HEK293 (cell line): ENCODE measurements around the gene CATSPERE.

ENCODE experiments used
- CTCF ChIA-PET: fragments of 350-600 bp; formaldehyde crosslinking; extraction: SDS; loops from one replicate; lab custom pipeline; 2021; ENCODE audit warnings: antibody characterized with exemption; lab: Yijun Ruan, JAX
- POLR2A ChIA-PET: fragments of 300-600 bp; formaldehyde crosslinking; extraction: SDS; loops from one replicate; lab custom pipeline; 2020; ENCODE audit warnings: antibody characterized with exemption, inconsistent platforms; lab: Yijun Ruan, JAX
- H3K27ac ChIP-seq: fragments of 200-500 bp; sonication (Bioruptor generic); 2 replicates; pipeline ENCODE4 v1.5.1; 2014; ENCODE audit warnings: low read depth, low read length, control low read depth, inconsistent platforms; ENCODE audit errors: extremely low read depth
- H3K36me3 ChIP-seq, 2 experiments: fragments of 200-500 bp in 1 of 2; sonication (Bioruptor generic) in 1 of 2; 1 replicate in 1 of 2; 2 replicates in 1 of 2; pipeline ENCODE4 v1.5.1; 2014 to 2017; ENCODE audit warnings: inconsistent platforms in 2 of 2, low read length in 2 of 2; ENCODE audit not compliant: control insufficient read depth in 2 of 2, insufficient read depth in 1 of 2
- H3K4me1 ChIP-seq: fragments of 200-500 bp; sonication (Bioruptor generic); 2 replicates; pipeline ENCODE4 v1.5.1; 2014; ENCODE audit warnings: mild to moderate bottlenecking, low read length, inconsistent platforms; ENCODE audit not compliant: control insufficient read depth, insufficient read depth
- H3K4me3 ChIP-seq: 2 replicates; pipeline ENCODE4 v1.5.1; 2011; ENCODE audit warnings: low read depth, mild to moderate bottlenecking, control low read depth, low read length, moderate library complexity
- H3K9me3 ChIP-seq: fragments of 200-500 bp; sonication (Bioruptor generic); 2 replicates; pipeline ENCODE4 v1.5.1; 2014; ENCODE audit warnings: low read depth, low read length, inconsistent platforms; ENCODE audit not compliant: control insufficient read depth, insufficient read depth
- KLF7 ChIP-seq: fragments of 450-650 bp; formaldehyde crosslinking; IDR thresholded peaks from 2 replicates; pipeline ENCODE4 v1.5.1; 2016; ENCODE audit warnings: missing biosample characterization, missing genetic modification characterization, borderline replicate concordance
- MEIS1 ChIP-seq: sonication (generic); formaldehyde crosslinking; IDR thresholded peaks from 2 replicates; pipeline ENCODE4 v1.8.1; 2022; ENCODE audit warnings: missing genetic modification reagents, mild to moderate bottlenecking, borderline replicate concordance
- PRDM1 ChIP-seq: fragments of 450-650 bp; formaldehyde crosslinking; IDR thresholded peaks from 2 replicates; pipeline ENCODE4; 2016; ENCODE audit warnings: missing biosample characterization, missing genetic modification characterization
- SALL2 ChIP-seq: fragments of 450-650 bp; formaldehyde crosslinking; IDR thresholded peaks from 2 replicates; pipeline ENCODE4 v1.5.0; 2017; ENCODE audit warnings: missing biosample characterization, mild to moderate bottlenecking, missing genetic modification characterization, borderline replicate concordance
- ZBTB20 ChIP-seq: fragments of 450-650 bp; formaldehyde crosslinking; IDR thresholded peaks from 2 replicates; pipeline ENCODE4 v1.5.1; 2016; ENCODE audit warnings: missing biosample characterization, missing genetic modification characterization
- ZNF133 ChIP-seq: fragments of 450-650 bp; formaldehyde crosslinking; IDR thresholded peaks from 2 replicates; pipeline ENCODE4 v1.5.1; 2016; ENCODE audit warnings: missing biosample characterization, missing genetic modification characterization
- ZNF146 ChIP-seq: fragments of 450-650 bp; formaldehyde crosslinking; IDR thresholded peaks from 2 replicates; pipeline ENCODE4 v1.5.1; 2016; ENCODE audit warnings: missing biosample characterization, missing genetic modification characterization
- ZNF394 ChIP-seq: fragments of 450-650 bp; formaldehyde crosslinking; IDR thresholded peaks from 2 replicates; pipeline ENCODE4 v1.5.1; 2016; ENCODE audit warnings: missing biosample characterization, missing genetic modification characterization, mild to moderate bottlenecking, moderate library complexity, borderline replicate concordance
- ZNF426 ChIP-seq: fragments of 450-650 bp; formaldehyde crosslinking; IDR thresholded peaks from 2 replicates; pipeline ENCODE4 v1.5.1; 2017; ENCODE audit warnings: missing biosample characterization, missing genetic modification characterization, mild to moderate bottlenecking, inconsistent platforms, moderate library complexity
- ZNF529 ChIP-seq: fragments of 450-650 bp; formaldehyde crosslinking; IDR thresholded peaks from 2 replicates; pipeline ENCODE4 v1.5.1; 2017; ENCODE audit warnings: missing genetic modification characterization, missing biosample characterization; ENCODE audit not compliant: insufficient replicate concordance
- ZNF629 ChIP-seq: fragments of 450-650 bp; formaldehyde crosslinking; IDR thresholded peaks from 2 replicates; pipeline ENCODE4 v1.5.1; 2017; ENCODE audit warnings: missing biosample characterization, missing genetic modification characterization
- ZNF660 ChIP-seq: fragments of 450-650 bp; IDR thresholded peaks from 2 replicates; pipeline ENCODE4 v1.5.1; 2018; ENCODE audit warnings: missing biosample characterization, mild to moderate bottlenecking, missing genetic modification characterization
- ZNF677 ChIP-seq: fragments of 450-650 bp; IDR thresholded peaks from 2 replicates; pipeline ENCODE4 v1.5.0; 2018; ENCODE audit warnings: missing biosample characterization, mild to moderate bottlenecking, missing genetic modification characterization, moderate library complexity
- ZNF707 ChIP-seq: fragments of 450-650 bp; formaldehyde crosslinking; IDR thresholded peaks from 2 replicates; pipeline ENCODE4 v1.5.1; 2016; ENCODE audit warnings: missing biosample characterization, missing genetic modification characterization
- ZSCAN16 ChIP-seq: fragments of 450-650 bp; formaldehyde crosslinking; IDR thresholded peaks from 2 replicates; pipeline ENCODE4 v1.5.1; 2016; ENCODE audit warnings: missing biosample characterization, missing genetic modification characterization
- ZSCAN30 ChIP-seq: fragments of 450-650 bp; IDR thresholded peaks from 2 replicates; pipeline ENCODE4 v1.5.1; 2018; ENCODE audit warnings: missing biosample characterization, mild to moderate bottlenecking, missing genetic modification characterization, moderate library complexity
- TF ChIP-seq, protein P1 (sequence below): fragments of 450-650 bp; formaldehyde crosslinking; IDR thresholded peaks from 2 replicates; pipeline ENCODE4 v1.5.1; 2016; ENCODE audit warnings: missing biosample characterization, missing genetic modification characterization
- TF ChIP-seq, protein P2 (sequence below): fragments of 450-650 bp; formaldehyde crosslinking; IDR thresholded peaks from 2 replicates; pipeline ENCODE4 v1.5.1; 2016; ENCODE audit warnings: missing biosample characterization, missing genetic modification characterization
- TF ChIP-seq, protein P3 (sequence below): fragments of 450-650 bp; formaldehyde crosslinking; IDR thresholded peaks from 2 replicates; pipeline ENCODE4 v1.5.1; 2016; ENCODE audit warnings: missing biosample characterization, missing genetic modification characterization
- TF ChIP-seq, protein P4 (sequence below): IDR thresholded peaks from 2 replicates; pipeline ENCODE4 v1.6.1; 2011; ENCODE audit warnings: mild to moderate bottlenecking, low read depth, low read length, borderline replicate concordance
- TF ChIP-seq, protein P5 (sequence below): fragments of 450-650 bp; formaldehyde crosslinking; IDR thresholded peaks from 2 replicates; pipeline ENCODE4 v1.5.1; 2017; ENCODE audit warnings: missing biosample characterization, missing genetic modification characterization

Gene CATSPERE

DNA sequence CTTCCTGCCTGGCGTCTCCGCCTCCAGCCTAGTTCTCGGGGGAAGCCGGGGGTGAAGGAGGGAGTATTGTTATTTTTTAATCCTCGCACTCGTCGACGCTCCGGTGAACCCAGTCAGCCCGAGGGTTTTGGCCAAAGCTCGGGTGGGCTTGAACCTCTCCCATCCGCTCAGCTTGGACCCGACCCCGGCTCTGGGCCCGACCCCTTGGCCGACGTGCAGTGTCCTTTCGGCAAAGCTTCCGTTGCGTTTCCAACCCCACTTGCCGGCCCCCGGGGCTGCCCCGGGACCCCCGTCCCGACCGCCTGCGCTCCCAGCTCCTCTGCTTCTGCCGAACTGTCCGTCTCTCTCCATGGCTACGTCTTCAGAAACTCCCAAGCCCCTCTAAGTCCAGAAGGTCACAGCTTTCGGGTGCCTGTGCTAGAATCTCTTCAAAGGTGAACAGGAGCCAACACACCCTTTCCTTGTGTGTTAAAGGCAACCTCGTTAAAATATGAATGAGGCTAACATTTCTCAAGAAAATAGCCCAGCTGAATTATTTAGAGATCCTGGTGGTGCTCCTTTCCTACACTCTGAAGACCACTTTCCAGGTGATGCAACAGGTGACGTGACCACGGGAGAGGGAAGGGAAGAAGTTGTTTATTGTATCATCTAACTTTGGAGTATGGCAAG is 192.5 kb downstream of the CATSPERE start (continued):
- TF ChIP-seq, protein P1, sequence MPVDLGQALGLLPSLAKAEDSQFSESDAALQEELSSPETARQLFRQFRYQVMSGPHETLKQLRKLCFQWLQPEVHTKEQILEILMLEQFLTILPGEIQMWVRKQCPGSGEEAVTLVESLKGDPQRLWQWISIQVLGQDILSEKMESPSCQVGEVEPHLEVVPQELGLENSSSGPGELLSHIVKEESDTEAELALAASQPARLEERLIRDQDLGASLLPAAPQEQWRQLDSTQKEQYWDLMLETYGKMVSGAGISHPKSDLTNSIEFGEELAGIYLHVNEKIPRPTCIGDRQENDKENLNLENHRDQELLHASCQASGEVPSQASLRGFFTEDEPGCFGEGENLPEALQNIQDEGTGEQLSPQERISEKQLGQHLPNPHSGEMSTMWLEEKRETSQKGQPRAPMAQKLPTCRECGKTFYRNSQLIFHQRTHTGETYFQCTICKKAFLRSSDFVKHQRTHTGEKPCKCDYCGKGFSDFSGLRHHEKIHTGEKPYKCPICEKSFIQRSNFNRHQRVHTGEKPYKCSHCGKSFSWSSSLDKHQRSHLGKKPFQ = 0 out of 2 replicates have a peak, but pooled peaks have one; percentile 38
- TF ChIP-seq ZBTB20 (tag by site-specific recombination) (no peak; the same call in 1 of the 2 replicates), ZNF394 (tag by site-specific recombination) (peak; percentile 63; the same call in 1 of the 2 replicates), SALL2 (tag by site-specific recombination) (no peak), ZNF133 (tag by site-specific recombination) (no peak), ZNF529 (no peak), KLF7 (tag by site-specific recombination) (no peak), ZNF677 (tag by site-specific recombination) (peak; percentile 24; the same call in 1 of the 2 replicates)
- TF ChIP-seq, protein P2, sequence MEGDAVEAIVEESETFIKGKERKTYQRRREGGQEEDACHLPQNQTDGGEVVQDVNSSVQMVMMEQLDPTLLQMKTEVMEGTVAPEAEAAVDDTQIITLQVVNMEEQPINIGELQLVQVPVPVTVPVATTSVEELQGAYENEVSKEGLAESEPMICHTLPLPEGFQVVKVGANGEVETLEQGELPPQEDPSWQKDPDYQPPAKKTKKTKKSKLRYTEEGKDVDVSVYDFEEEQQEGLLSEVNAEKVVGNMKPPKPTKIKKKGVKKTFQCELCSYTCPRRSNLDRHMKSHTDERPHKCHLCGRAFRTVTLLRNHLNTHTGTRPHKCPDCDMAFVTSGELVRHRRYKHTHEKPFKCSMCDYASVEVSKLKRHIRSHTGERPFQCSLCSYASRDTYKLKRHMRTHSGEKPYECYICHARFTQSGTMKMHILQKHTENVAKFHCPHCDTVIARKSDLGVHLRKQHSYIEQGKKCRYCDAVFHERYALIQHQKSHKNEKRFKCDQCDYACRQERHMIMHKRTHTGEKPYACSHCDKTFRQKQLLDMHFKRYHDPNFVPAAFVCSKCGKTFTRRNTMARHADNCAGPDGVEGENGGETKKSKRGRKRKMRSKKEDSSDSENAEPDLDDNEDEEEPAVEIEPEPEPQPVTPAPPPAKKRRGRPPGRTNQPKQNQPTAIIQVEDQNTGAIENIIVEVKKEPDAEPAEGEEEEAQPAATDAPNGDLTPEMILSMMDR (tag by site-specific recombination) = no peak

DNA sequence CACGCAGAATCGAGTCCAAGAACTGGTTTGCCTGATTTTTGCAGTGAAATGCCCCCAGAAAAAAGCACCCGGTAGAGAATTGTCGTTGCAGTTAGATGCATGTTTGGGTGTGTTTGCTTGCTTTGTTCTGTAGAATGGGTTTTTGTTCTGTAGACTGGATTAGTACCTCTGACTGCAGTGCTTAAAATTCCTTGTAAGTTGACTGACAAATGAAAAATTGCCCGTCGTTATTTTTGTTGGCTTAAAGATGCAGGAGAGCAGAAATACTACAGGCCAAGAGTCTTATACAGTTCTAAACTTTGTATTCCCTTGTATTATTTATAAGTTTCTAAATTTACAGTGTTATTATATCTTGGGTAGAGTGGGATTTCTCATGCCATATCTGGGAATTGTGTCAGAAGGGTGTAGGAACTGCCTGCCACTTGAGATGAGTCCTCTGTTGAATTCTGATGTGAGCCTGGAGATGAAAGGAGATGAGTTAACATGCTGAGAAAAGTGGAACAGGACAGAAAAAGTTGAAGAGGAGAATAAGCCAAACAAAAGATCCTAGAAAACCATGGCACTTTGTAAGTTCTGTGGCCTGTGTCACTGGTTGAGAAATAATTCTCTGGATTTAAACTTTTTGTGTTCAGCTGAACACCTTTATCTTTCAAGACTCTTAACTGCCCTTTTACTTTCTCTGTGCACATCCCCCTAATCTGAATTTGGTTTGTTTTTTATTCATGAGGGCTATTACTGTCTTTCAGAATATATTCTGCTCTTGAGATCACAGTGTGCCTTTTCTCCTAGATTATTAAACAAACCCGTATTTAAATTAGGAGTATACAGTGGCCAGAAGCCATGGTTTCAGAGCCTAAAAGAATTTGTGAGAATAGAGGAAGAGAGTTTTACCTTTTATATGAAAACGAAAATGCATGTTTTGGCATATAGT is 193.3 kb downstream of the CATSPERE start:
- H3K9me3 ChIP-seq = no peaks in the 10 kb centered on the region
- peak overlapping the region; percentile 60 for H3K4me3 ChIP-seq
- peaks cover 0 to 18% of the 10 kb centered on the region in 2 experiments; a peak in 2 of 3 replicates for H3K36me3 ChIP-seq
- ChIA-PET POLR2A (interaction anchor here (0.6 to 1.2 kb wide), 5 partner anchors 10 to 212 kb away, joined by 3 to 7 read pairs (median 4); partner anchors contain the start of gene COX20), CTCF (interaction anchor here (0.8 to 1.9 kb wide), 4 partner anchors 11 to 103 kb away, joined by 3 to 6 read pairs (median 3); no protein-coding TSS in a partner anchor)
- peaks cover 11% of the 10 kb centered on the region; the same call in 1 of the 2 replicates for H3K4me1 ChIP-seq
- no peak overlapping the region; the same call in 1 of the 2 replicates for H3K27ac ChIP-seq
- TF ChIP-seq, protein P3, sequence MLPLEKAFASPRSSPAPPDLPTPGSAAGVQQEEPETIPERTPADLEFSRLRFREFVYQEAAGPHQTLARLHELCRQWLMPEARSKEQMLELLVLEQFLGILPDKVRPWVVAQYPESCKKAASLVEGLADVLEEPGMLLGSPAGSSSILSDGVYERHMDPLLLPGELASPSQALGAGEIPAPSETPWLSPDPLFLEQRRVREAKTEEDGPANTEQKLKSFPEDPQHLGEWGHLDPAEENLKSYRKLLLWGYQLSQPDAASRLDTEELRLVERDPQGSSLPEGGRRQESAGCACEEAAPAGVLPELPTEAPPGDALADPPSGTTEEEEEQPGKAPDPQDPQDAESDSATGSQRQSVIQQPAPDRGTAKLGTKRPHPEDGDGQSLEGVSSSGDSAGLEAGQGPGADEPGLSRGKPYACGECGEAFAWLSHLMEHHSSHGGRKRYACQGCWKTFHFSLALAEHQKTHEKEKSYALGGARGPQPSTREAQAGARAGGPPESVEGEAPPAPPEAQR (tag by site-specific recombination) = no peak
- TF ChIP-seq ZNF426 (tag by site-specific recombination) (no peak), ZNF660 (tag by site-specific recombination) (peak; percentile 31; the same call in 1 of the 2 replicates), PRDM1 (tag by site-specific recombination) (peak; percentile 89), ZNF707 (tag by site-specific recombination) (no peak), MEIS1 (CRISPR knock-in tag) (no peak), ZSCAN30 (peak; percentile 70; the same call in 1 of the 2 replicates), ZBTB20 (tag by site-specific recombination) (peak; percentile 67), ZNF146 (tag by site-specific recombination) (no peak), SALL2 (tag by site-specific recombination) (no peak), ZSCAN16 (tag by site-specific recombination) (no peak), ZNF629 (tag by site-specific recombination) (peak; percentile 9; the same call in 1 of the 2 replicates)
- TF ChIP-seq, protein P4, sequence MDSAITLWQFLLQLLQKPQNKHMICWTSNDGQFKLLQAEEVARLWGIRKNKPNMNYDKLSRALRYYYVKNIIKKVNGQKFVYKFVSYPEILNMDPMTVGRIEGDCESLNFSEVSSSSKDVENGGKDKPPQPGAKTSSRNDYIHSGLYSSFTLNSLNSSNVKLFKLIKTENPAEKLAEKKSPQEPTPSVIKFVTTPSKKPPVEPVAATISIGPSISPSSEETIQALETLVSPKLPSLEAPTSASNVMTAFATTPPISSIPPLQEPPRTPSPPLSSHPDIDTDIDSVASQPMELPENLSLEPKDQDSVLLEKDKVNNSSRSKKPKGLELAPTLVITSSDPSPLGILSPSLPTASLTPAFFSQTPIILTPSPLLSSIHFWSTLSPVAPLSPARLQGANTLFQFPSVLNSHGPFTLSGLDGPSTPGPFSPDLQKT = no peak
- TF ChIP-seq, protein P5, sequence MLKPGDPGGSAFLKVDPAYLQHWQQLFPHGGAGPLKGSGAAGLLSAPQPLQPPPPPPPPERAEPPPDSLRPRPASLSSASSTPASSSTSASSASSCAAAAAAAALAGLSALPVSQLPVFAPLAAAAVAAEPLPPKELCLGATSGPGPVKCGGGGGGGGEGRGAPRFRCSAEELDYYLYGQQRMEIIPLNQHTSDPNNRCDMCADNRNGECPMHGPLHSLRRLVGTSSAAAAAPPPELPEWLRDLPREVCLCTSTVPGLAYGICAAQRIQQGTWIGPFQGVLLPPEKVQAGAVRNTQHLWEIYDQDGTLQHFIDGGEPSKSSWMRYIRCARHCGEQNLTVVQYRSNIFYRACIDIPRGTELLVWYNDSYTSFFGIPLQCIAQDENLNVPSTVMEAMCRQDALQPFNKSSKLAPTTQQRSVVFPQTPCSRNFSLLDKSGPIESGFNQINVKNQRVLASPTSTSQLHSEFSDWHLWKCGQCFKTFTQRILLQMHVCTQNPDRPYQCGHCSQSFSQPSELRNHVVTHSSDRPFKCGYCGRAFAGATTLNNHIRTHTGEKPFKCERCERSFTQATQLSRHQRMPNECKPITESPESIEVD = peak; percentile 83
